NOMO-1 treated with dmso at 0.1 percent for 144 hours (cell line): ENCODE results near the gene RABL6.
"Not testable (repeated sequence)": the region's sequence is repeated elsewhere in the genome, so short reads cannot be mapped to it uniquely, and the experiment has no call there.

ENCODE experiments used
- DNase-seq: peaks from one replicate; lab custom pipeline; 2025; ENCODE audit not compliant: unreplicated experiment; lab: John Stamatoyannopoulos, UW

Gene RABL6, protein sequence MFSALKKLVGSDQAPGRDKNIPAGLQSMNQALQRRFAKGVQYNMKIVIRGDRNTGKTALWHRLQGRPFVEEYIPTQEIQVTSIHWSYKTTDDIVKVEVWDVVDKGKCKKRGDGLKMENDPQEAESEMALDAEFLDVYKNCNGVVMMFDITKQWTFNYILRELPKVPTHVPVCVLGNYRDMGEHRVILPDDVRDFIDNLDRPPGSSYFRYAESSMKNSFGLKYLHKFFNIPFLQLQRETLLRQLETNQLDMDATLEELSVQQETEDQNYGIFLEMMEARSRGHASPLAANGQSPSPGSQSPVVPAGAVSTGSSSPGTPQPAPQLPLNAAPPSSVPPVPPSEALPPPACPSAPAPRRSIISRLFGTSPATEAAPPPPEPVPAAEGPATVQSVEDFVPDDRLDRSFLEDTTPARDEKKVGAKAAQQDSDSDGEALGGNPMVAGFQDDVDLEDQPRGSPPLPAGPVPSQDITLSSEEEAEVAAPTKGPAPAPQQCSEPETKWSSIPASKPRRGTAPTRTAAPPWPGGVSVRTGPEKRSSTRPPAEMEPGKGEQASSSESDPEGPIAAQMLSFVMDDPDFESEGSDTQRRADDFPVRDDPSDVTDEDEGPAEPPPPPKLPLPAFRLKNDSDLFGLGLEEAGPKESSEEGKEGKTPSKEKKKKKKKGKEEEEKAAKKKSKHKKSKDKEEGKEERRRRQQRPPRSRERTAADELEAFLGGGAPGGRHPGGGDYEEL

DNA sequence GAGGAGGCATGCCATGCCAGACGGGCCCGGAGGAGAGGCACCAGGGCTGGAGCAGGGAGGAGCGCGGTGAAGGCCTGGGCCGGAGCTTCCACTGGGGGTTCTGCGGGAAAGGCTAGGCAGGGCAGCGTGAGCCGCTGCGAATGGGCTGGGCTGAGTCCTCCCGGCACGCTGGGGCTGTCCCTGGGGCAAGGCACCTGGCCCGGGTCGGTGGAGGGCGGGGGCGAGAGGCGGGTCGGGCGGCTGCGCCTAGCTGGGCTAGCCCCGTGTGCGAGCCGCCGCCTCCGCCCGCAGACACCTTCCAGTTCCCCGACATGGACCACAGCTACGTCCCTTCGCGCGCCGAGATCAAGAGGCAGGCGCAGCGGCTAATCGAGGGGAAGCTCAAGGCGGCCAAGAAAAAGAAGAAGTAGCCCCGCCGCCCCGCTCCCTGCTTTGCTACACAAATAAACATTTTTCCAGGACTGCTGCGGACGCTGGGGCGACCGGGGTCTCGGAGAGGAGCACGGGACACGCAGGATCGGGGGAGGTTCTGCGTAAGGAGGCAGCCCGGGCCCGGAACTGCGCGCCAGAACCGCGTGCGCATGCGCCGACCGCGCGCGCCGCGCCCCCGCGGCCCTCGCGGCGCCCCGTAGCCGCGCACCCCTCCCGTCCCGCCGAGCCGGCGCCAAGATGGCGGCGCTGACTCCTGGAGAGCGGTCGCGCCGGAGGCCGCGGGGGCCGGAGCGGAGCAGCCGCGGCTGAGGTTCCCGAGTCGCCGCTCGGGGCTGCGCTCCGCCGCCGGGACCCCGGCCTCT is at the start of gene RABL6:
RABL6 (plus strand) TSS at position 668 of the 794 bp plus-strand sequence. CDS start 249 bp downstream, outside the sequence.
- DNase-seq = peak; percentile 83

DNA sequence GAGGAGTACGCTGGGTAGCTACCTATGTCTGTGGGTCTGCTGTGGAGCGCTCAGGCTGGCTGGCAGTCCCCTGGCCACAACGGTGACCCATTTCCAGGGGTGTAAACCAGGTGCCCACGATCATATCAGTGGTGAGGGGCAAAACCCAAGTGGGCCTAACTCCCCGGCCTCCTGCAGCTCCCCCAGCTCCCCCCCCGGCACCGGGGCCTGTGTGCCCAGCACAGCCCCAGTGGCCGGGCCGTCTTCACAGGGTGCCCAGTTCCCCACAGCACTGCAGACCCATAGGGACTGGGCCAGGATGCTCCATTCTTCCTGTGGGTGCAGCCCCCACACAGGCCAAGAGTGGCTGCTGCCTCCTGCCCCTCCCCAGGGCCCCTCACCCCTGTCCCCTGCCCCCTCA is 48.7 kb upstream of the RABL6 start:
- no peak for DNase-seq

DNA sequence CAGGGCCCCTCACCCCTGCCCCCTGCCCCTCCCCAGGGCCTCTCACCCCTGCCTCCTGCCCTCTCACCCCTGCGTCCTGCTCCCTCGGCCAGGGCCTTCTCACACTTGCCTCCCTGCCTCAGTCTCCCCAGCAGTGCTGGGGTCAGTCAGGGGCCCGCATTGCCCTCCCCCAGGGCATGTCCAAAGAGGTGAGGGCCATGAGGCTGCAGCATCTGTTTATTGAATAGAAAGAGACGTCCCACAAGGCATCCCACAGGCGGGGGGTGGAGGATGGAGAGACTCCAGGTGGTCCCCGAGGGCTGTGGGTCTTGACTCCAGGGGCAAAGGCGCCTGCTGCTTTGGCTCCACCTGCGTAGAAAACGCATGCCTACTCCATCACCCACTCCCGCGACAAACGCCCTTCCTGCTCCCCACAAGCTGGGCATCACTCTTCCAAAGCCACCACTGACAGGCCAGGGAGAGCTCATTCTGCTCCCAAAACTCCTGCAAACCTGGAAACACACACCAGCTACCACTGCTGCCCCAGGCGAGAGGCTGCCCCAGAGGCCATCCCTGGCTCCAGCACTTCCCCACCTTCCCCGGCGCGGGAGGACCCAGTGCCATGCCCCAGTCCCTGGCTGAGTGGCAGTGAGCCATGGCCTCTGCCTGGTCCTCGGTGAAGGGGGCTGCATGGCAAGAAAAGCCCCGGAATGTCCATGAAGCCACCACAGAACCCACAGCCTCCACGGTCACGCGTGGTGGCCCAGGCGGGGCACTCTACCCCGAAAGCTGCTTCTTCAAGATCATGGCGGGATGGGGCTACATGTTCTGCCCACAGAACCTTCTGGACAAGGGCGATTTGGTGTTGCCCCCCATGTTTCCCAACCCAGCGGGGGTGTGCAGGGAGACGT is 48.1 kb upstream of the RABL6 start:
- no peak for DNase-seq

DNA sequence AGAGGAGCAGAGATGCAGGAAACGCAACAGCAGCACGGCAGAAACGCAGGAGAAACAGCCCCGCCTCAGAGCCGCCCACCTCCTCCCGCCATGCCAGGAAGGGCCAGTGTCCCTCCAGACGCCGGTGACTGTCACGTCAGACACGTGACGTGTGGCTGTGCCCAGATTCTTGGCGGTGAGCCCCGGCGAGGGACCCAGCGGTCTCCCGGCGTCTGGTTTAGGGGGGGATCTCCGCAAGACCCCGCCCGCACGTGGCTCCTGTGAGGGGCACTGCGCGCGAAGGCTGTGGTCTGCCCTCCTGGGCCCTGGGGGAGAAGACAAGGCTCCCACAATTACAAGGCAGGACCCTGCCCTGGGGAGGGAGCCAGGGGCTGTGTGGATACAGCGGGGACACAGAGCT is 47.3 kb upstream of the RABL6 start:
- DNase-seq = no peak

- DNase-seq = peak; percentile 66
These were observed 46.8 kb upstream of the RABL6 start for GRCh38 chr9:136760834-136761544.

- DNase-seq = no peak
These were observed 46.2 kb upstream of the RABL6 start for GRCh38 chr9:136761545-136761981.

- no peak for DNase-seq
These were observed 45.5 kb upstream of the RABL6 start for GRCh38 chr9:136762221-136762691.

DNA sequence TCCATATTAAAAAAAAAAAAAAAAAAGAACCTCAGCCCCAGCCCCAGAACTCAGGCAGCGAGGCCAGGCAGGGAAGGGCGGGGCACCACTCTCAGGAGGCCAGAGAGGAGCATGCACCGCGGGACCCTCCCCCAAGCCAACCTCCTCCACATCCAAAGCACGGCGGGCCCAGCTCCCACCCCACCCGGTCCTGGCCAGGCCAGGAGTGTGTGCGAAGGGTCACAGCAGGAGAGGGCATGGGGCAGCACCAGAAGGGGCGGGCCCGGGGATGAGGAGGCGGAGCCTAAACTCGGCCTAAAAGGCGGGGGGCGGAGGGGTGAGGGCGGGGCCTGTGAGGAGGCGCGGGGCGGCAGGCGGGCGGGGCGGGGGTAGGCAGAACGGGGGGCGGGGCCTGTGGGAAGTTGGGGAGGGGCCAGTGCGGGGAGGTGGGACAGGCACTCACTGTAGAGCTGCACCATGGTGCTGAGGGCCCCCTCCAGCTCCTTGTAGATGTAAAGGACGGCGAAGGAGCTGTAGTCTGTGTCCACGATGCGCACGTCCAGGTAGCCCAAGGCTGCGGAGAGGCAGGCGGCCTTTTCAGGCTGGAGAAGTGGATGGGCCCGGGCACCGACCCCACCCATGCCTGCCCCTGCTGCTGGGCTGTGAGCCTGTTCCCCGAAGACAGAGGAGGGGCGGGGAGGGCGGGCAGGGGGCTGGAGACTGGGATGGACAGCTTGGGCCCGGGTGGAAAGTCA is 44.7 kb upstream of the RABL6 start:
- no peak for DNase-seq

DNA sequence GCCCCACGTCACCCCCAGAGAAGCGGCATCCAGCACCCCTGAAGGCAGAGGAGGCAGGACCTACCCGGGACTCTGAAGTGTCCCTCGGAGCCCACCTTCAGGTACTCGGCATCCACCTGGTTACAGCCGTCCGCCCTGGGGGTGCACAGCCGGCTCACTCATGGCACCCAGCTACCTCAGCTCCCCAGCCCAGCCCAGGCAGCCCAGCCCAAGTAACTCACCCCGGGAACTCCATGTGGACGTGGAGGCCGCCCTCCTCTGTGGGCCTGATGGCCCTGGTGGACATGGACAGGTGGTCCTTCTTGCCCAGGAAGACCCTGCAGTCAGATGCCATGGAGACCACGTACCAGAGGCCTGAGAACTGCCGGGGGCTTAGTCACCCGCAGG is 44.1 kb upstream of the RABL6 start:
- DNase-seq = no peak

- no peak for DNase-seq
These were observed 43.4 kb upstream of the RABL6 start, which contains the start of gene LCN15 for GRCh38 chr9:136764301-136764891. Gene LCN15, minus strand, starts transcription at chr9:136764518. Its CDS starts 30 bp downstream, at chr9:136764488.

DNA sequence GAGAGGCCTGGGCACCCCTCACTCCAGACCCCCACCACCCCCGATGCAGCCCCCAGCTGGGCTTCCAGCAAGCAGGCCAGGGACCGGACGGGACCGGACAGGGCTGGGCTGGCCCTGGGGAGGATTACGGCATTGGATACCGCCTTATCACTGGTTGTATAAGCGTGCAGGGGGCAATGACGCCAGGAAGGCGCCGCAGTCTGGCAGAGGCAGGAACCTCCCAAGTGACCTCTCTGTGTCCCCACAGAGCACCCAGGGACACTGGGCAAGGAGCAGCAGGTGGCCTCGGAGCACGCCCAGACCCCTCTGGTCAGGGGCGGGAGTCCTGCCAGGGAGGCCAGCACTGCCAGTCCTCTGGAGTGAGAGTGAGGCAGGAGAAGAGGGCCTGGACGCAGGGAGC is 42.7 kb upstream of the RABL6 start:
- DNase-seq = no peak

- DNase-seq = not testable (repeated sequence)
These were observed 41.9 kb upstream of the RABL6 start for GRCh38 chr9:136765745-136766409.

DNA sequence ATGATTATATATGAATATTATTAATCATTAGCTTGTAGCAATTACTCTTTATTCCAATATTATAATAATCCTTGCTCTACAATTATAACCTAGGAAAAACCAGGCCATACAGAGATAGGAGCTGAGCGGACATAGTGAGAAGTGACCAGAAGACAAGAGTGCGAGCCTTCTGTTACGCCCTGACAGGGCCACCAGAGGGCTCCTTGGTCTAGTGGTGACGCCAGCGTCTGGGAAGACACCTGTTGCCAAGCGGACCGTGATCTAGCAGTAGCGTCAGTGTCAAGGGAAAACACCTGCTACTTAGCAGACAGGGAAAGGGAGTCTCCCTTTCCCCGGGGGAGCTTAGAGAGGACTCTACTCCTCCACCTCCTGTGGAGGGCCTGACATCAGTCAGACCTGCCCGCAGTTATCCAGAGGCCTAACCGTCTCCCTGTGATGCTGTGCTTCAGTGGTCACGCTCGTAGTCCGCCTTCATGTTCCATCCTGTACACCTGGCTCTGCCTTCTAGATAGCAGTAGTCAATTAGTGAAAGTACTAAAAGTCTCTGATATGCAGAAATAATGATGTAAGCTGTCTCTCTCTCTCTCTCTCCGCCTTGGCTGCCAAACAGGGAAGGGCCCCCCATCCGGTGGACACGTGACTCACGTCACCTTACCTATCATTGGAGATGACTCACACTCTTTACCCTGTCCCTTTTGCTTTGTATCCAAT is 41.2 kb upstream of the RABL6 start:
- not testable (repeated sequence) for DNase-seq

GRCh38 chr9:136769710-136770191 is 38.0 kb upstream of the RABL6 start:
- no peak for DNase-seq

DNA sequence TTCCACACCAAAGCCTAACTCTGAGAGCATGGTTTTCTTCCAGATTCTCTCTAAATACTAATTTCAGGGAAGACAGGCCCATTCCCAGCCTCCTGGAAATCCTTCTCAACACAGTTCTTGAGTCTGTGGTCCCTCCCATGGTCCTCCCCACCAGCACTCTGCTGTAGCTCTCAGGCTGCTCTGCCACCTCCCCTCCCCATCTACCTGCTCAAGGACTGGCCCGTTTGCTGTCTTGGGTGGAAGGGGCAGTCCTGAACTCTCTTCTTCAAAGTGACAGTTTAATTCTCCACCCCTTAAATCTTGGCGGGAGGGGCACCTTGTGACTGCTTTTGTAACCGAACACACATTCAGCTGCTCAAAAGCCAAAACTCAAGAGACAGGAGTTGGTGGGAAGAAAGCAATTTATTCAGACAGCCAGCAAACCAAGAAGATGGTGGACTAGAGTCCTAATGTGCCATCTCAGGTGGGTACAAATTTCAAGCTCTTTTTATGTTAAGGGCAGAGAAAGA is 35.8 kb upstream of the RABL6 start:
- DNase-seq = no peak

GRCh38 chr9:136773386-136774044 is 34.2 kb upstream of the RABL6 start:
- peak; percentile 29 for DNase-seq
